Glutamatergic neuron (in vitro differentiated cells): ENCODE measurements around the gene P2RX4. TPM values are rescaled to one million over a fixed set of nuclear protein-coding genes. Genes with fewer than 3 reads are reported as not detected.

Source experiments
- DNase-seq: peaks from one replicate; pipeline ENCODE4 v3.0.0; 2022
- H3K27ac Mint-ChIP-seq: one replicate; pipeline ENCODE4 v1.8.0; 2020; ENCODE audit warnings: mild to moderate bottlenecking, mixed read lengths, inconsistent platforms; ENCODE audit not compliant: unreplicated experiment
- H3K27me3 Mint-ChIP-seq: one replicate; pipeline ENCODE4 v1.8.0; 2020; ENCODE audit warnings: mild to moderate bottlenecking, moderate library complexity, mixed read lengths, inconsistent platforms; ENCODE audit not compliant: unreplicated experiment
- H3K36me3 Mint-ChIP-seq: one replicate; pipeline ENCODE4 v1.8.0; 2020; ENCODE audit warnings: mild to moderate bottlenecking, mixed read lengths, inconsistent platforms; ENCODE audit not compliant: unreplicated experiment
- H3K4me1 Mint-ChIP-seq: one replicate; pipeline ENCODE4 v1.8.0; 2020; ENCODE audit warnings: mild to moderate bottlenecking, low read depth, mixed read lengths, inconsistent platforms; ENCODE audit not compliant: unreplicated experiment
- H3K4me3 Mint-ChIP-seq: one replicate; pipeline ENCODE4 v1.8.0; 2020; ENCODE audit warnings: mild to moderate bottlenecking, mixed read lengths, inconsistent platforms; ENCODE audit not compliant: unreplicated experiment
- H3K9me3 Mint-ChIP-seq: one replicate; pipeline ENCODE4 v1.8.0; 2020; ENCODE audit warnings: mild to moderate bottlenecking, moderate library complexity, mixed read lengths, inconsistent platforms; ENCODE audit not compliant: unreplicated experiment
- CTCF ChIP-seq: fragments of 200-600 bp; sonication (generic); IDR thresholded peaks from one replicate; pipeline ENCODE4 v1.5.0; 2021; ENCODE audit not compliant: partially characterized antibody, unreplicated experiment
- total RNA-seq: library from RNA; stranded (reverse); fragmentation: NEBNext Ultra II Directional; extraction: Animal tissue kit (Norgen Biotek cat#: 25700); gene quantifications from one replicate; pipeline ENCODE4 v1.2.1, GENCODE V29; 2021; ENCODE audit not compliant: unreplicated experiment

P2RX4 gene
- total RNA-seq, 1 donor from 2014 or later, result 3.7 TPM

DNA sequence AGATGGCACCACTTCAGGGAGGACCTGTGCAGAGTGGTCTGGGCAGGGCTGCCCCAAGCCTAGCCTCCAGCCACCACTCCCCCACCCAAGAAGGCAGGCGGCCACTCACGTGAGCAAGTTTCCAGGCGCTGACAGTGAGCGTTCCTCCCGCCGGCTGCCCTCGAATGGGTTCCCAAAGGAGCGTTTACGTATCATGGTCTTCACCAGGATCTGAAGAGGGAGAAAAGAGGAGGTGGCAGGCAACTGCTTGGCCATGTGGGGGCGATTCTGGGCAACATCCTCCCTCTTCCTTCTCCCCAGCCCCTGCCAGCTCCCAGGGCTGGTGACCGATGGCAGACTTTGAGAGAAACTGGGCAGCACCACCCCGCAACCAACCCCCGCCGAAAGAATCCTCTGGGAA, 35.1 kb downstream of the P2RX4 start:
- H3K4me3 Mint-ChIP-seq, result no peak overlapping the region
- peaks cover 5% of the 10 kb centered on the region for H3K27me3 Mint-ChIP-seq
- H3K36me3 Mint-ChIP-seq, result peaks cover 4% of the 10 kb centered on the region
- no peak overlapping the region for H3K27ac Mint-ChIP-seq
- peaks cover 4% of the 10 kb centered on the region for H3K4me1 Mint-ChIP-seq
- H3K9me3 Mint-ChIP-seq, result peaks cover 3% of the 10 kb centered on the region
- DNase-seq, result no peak
- no peak for TF ChIP-seq CTCF

- no peak for TF ChIP-seq CTCF
- peaks cover 5% of the 10 kb centered on the region for H3K27me3 Mint-ChIP-seq
- no peak overlapping the region for H3K27ac Mint-ChIP-seq
- DNase-seq, result no peak
- peaks cover 2% of the 10 kb centered on the region for H3K4me1 Mint-ChIP-seq
- H3K9me3 Mint-ChIP-seq, result peaks cover 3% of the 10 kb centered on the region
- peaks cover 5% of the 10 kb centered on the region for H3K36me3 Mint-ChIP-seq
- H3K4me3 Mint-ChIP-seq, result no peak overlapping the region
Measured at GRCh38 chr12:121245951-121246350, 36.0 kb downstream of the P2RX4 start.

DNA sequence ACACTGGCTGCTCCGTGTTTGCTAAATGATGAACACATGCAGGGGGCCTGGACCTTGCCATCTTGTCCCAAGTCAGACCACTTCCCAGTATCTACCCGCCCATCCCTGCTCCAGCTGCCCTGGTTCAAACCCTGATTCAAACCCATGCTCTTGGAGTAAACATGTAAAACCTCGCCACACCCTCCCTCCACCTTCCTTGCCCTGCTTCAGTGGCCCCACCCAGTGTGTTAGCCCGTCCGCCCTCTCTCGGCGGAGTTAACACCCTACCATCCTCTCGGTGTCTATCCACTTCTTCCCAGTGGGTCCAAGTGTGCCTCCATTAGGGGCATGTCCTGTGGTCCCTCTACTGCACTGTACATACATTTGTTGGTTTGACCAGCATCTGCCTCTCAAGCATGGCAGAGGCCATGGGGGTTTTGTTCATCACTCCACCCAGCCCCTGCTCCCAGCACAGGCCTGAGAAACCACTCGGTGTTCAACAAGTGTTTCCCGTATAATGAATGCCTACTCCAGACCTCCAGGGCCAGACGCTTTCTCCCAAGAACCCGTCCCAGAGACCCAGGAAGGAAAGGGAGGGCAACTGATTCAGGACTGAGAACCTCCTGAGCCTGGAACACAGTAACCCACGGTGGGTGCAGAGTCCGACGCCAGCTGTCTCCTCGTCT, 37.1 kb downstream of the P2RX4 start:
- Mint-ChIP-seq H3K4me1 (no peaks in the 10 kb centered on the region), H3K36me3 (peaks cover 9% of the 10 kb centered on the region), H3K4me3 (no peak overlapping the region), H3K27me3 (peaks cover 5% of the 10 kb centered on the region), H3K27ac (no peak overlapping the region), H3K9me3 (peaks cover 3% of the 10 kb centered on the region)
- no peak for TF ChIP-seq CTCF
- DNase-seq, result no peak

DNA sequence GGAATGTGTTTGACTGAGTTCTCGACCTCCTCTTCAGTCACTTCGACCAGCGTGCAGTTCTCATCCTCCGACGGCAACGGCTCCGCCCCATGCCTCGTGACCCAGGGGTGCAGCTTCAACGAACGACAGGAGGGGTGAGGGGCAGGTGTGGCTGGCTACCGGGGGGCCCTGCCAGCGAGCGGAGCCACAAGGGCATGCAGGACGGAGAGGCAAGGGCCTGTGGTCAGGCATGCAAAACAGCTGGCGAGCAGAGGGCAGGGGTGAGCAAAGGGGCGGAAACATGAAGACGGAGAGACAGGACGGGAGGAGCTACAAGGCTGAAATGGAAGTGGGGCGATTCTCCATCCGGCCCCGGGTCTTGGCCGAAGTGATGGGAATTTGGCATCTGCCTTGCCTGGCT, 38.7 kb downstream of the P2RX4 start:
- no peak for TF ChIP-seq CTCF
- peaks cover 2% of the 10 kb centered on the region for H3K9me3 Mint-ChIP-seq
- H3K4me3 Mint-ChIP-seq, result no peak overlapping the region
- no peaks in the 10 kb centered on the region for H3K4me1 Mint-ChIP-seq
- H3K27ac Mint-ChIP-seq, result no peak overlapping the region
- peaks cover 5% of the 10 kb centered on the region for H3K27me3 Mint-ChIP-seq
- DNase-seq, result no peak
- H3K36me3 Mint-ChIP-seq, result peaks cover 21% of the 10 kb centered on the region

- Mint-ChIP-seq H3K4me1 (no peaks in the 10 kb centered on the region), H3K27me3 (peaks cover 3% of the 10 kb centered on the region), H3K36me3 (peaks cover 28% of the 10 kb centered on the region), H3K27ac (no peak overlapping the region), H3K4me3 (no peak overlapping the region), H3K9me3 (peaks cover 2% of the 10 kb centered on the region)
- TF ChIP-seq CTCF, result no peak
- DNase-seq, result no peak
Measured at GRCh38 chr12:121250359-121250758, 40.4 kb downstream of the P2RX4 start.
